A549 (cell line): ENCODE data around the gene ZNF552. TPM values are rescaled to one million over a fixed set of nuclear protein-coding genes. Genes with fewer than 3 reads are reported as not detected.
A peak's percentile ranks its signal among the peaks of the same experiment; 100 is the strongest.

ENCODE experiments used
- ATAC-seq, 2 experiments: fragments of 200-7000 bp in 1 of 2; fragments of >200 bp in 1 of 2; cut with Nextera tagmentation in 1 of 2; cut with Tn5 transposase in 1 of 2; 3 replicates each; pipeline versions ENCODE4 v1.8.0 to v1.9.1; 2018 to 2020; ENCODE audit warnings: mild to moderate bottlenecking in 1 of 2, moderate library complexity in 1 of 2
- CTCF ChIA-PET: fragments of 300-600 bp; sonication (Branson Sonifier 250); formaldehyde crosslinking; extraction: SDS; loops from one replicate; lab custom pipeline; 2021; ENCODE audit warnings: antibody characterized with exemption, inconsistent platforms; lab: Yijun Ruan, JAX
- POLR2A ChIA-PET: fragments of 350-600 bp; formaldehyde crosslinking; extraction: SDS; loops from one replicate; lab custom pipeline; 2021; ENCODE audit warnings: antibody characterized with exemption, inconsistent platforms; lab: Yijun Ruan, JAX
- DNase-seq, 2 experiments: peaks; one replicate each; pipeline versions ENCODE4 v3.0.0 to v3.0.0-alpha.2; 2011 to 2016; ENCODE audit warnings: low read depth in 1 of 2, low spot score in 1 of 2
- FAIRE-seq: peaks from 2 replicates; lab custom pipeline; 2011; peaks lifted over from hg19 to GRCh38; lab: Jason Lieb, UNC
- H3K27ac ChIP-seq, 2 experiments: fragments of >200 bp; sonication (Bioruptor Twin); formaldehyde crosslinking; 3 replicates each; pipeline ENCODE4 v1.5.1; 2016 to 2017
- H3K4me1 ChIP-seq: fragments of >200 bp; sonication (Bioruptor Twin); formaldehyde crosslinking; 3 replicates; pipeline ENCODE4 v1.6.1; 2016
- H3K4me2 ChIP-seq: fragments of >200 bp; sonication (Bioruptor Twin); formaldehyde crosslinking; 3 replicates; pipeline ENCODE4 v1.6.1; 2016
- H3K4me3 ChIP-seq: fragments of >200 bp; sonication (Bioruptor Twin); formaldehyde crosslinking; 3 replicates; pipeline ENCODE4 v1.5.1; 2016
- H3K9me3 ChIP-seq: fragments of >200 bp; sonication (Bioruptor Twin); formaldehyde crosslinking; 3 replicates; pipeline ENCODE4 v1.6.1; 2016
- BHLHE40 ChIP-seq: IDR thresholded peaks from 2 replicates; pipeline ENCODE4 v1.6.1; 2012; ENCODE audit warnings: low read depth, low read length, inconsistent platforms
- CBX8 ChIP-seq: fragments of 200-600 bp; sonication (generic); IDR thresholded peaks from 2 replicates; pipeline ENCODE4 v1.6.1; 2016
- CHD2 ChIP-seq: fragments of 150-350 bp; IDR thresholded peaks from 2 replicates; pipeline ENCODE4 v1.6.1; 2014; ENCODE audit warnings: low read length; ENCODE audit not compliant: partially characterized antibody
- EHMT2 ChIP-seq: fragments of 200-600 bp; sonication (generic); IDR thresholded peaks from 2 replicates; pipeline ENCODE4 v1.6.1; 2016; ENCODE audit warnings: antibody characterized with exemption, low read depth, mild to moderate bottlenecking, moderate library complexity
- FOXS1 ChIP-seq: fragments of 250-450 bp; sonication (Bioruptor Pico); IDR thresholded peaks from 2 replicates; pipeline ENCODE4 v1.5.0; 2020; ENCODE audit warnings: mild to moderate bottlenecking, moderate library complexity
- GATA3 ChIP-seq: IDR thresholded peaks from 2 replicates; pipeline ENCODE4 v1.6.1; 2012; ENCODE audit warnings: borderline replicate concordance
- HDAC2 ChIP-seq: fragments of 200-600 bp; sonication (generic); IDR thresholded peaks from 2 replicates; pipeline ENCODE4 v1.6.1; 2016
- JUN ChIP-seq, 2 experiments: fragments of >200 bp; sonication (Bioruptor Twin); formaldehyde crosslinking; IDR thresholded peaks; 2 replicates in 1 of 2; 3 replicates in 1 of 2; pipeline ENCODE4 v1.6.1; 2016 to 2017
- KDM1A ChIP-seq: fragments of 200-600 bp; sonication (generic); IDR thresholded peaks from 2 replicates; pipeline ENCODE4 v1.6.1; 2016; ENCODE audit warnings: low read depth, mild to moderate bottlenecking
- MAFK ChIP-seq: fragments of 450-650 bp; IDR thresholded peaks from 2 replicates; pipeline ENCODE4 v1.6.1; 2014; ENCODE audit not compliant: partially characterized antibody
- MAZ ChIP-seq: fragments of 150-350 bp; IDR thresholded peaks from 2 replicates; pipeline ENCODE4 v1.6.1; 2014; ENCODE audit warnings: antibody characterized with exemption, low read depth, low read length, borderline replicate concordance
- NPAS2 ChIP-seq: fragments of 250-450 bp; sonication (Bioruptor Pico); IDR thresholded peaks from 2 replicates; pipeline ENCODE4 v1.8.0; 2022; ENCODE audit warnings: mild to moderate bottlenecking, moderate library complexity, borderline replicate concordance
- NR3C1 ChIP-seq: fragments of >200 bp; sonication (Bioruptor Twin); formaldehyde crosslinking; IDR thresholded peaks from 3 replicates; pipeline ENCODE4 v1.6.1; 2017
- PHF8 ChIP-seq: fragments of 200-600 bp; sonication (generic); IDR thresholded peaks from 2 replicates; pipeline ENCODE4 v1.6.1; 2016; ENCODE audit warnings: low read depth, mild to moderate bottlenecking, antibody characterized with exemption, moderate library complexity, borderline replicate concordance
- POLR2A ChIP-seq: IDR thresholded peaks from 2 replicates; pipeline ENCODE4 v1.6.1; 2012; ENCODE audit warnings: mild to moderate bottlenecking, low read length
- POLR2AphosphoS2 ChIP-seq: conservative IDR thresholded peaks from 2 replicates; pipeline ENCODE4 v1.6.1; 2012; ENCODE audit warnings: low read length, improper control_type of control experiment, inconsistent platforms
- RAD21 ChIP-seq, 2 experiments: fragments of >200 bp in 1 of 2; sonication (Bioruptor Twin) in 1 of 2; formaldehyde crosslinking in 1 of 2; IDR thresholded peaks in 1 of 2; conservative IDR thresholded peaks in 1 of 2; 2 replicates in 1 of 2; 3 replicates in 1 of 2; pipeline ENCODE4 v1.6.1; 2012 to 2018; ENCODE audit warnings: inconsistent platforms in 1 of 2
- RARB ChIP-seq: fragments of 250-450 bp; sonication (Bioruptor Pico); IDR thresholded peaks from 2 replicates; pipeline ENCODE4 v1.8.0; 2021; ENCODE audit warnings: mild to moderate bottlenecking, moderate library complexity
- RCOR1 ChIP-seq: fragments of 150-350 bp; IDR thresholded peaks from 2 replicates; pipeline ENCODE4 v1.6.1; 2014; ENCODE audit warnings: antibody characterized with exemption, low read length, low read depth
- RFX5 ChIP-seq: fragments of 450-650 bp; IDR thresholded peaks from 2 replicates; pipeline ENCODE4 v1.7.1; 2014; ENCODE audit warnings: antibody characterized with exemption, mild to moderate bottlenecking, moderate library complexity
- RNF2 ChIP-seq: fragments of 200-600 bp; sonication (generic); IDR thresholded peaks from 2 replicates; pipeline ENCODE4 v1.6.1; 2016; ENCODE audit warnings: low read depth, mild to moderate bottlenecking, antibody characterized with exemption, moderate library complexity, borderline replicate concordance
- TP53 ChIP-seq: fragments of 250-450 bp; sonication (Bioruptor Pico); IDR thresholded peaks from 2 replicates; pipeline ENCODE4 v1.5.0; 2021; ENCODE audit warnings: mild to moderate bottlenecking, moderate library complexity
- ZC3H11A ChIP-seq: fragments of 450-650 bp; IDR thresholded peaks from 2 replicates; pipeline ENCODE4 v1.6.1; 2014; ENCODE audit warnings: antibody characterized with exemption, mild to moderate bottlenecking
- WGBS: methylation state at CpG from one replicate; pipeline ENCODE4 v1.1.6; 2017; ENCODE audit errors: missing lambda C conversion rate; 5-methylcytosine and 5-hydroxymethylcytosine counted together
- polyA plus RNA-seq, 4 experiments: library from polyadenylated mRNA; depleted of rRNA in 3 of 4; stranded (reverse); fragments of >200 nt; fragmentation: RNase III in 1 of 4; extraction: RNeasy Plus Mini Kit Qiagen cat#74134 plus additional on column Dnase treatment in 1 of 4; gene quantifications; 2 replicates in 3 of 4; 3 replicates in 1 of 4; pipeline ENCODE4 v1.2.3, GENCODE V29; 2011 to 2017
- TF ChIP-seq, protein P1 (sequence below): fragments of 450-650 bp; IDR thresholded peaks from 2 replicates; pipeline ENCODE4 v1.6.1; 2014; ENCODE audit warnings: antibody characterized with exemption
- TF ChIP-seq, protein P2 (sequence below): fragments of 150-350 bp; IDR thresholded peaks from 2 replicates; pipeline ENCODE4 v1.6.1; 2014; ENCODE audit warnings: low read depth, mild to moderate bottlenecking, low read length
- TF ChIP-seq, protein P3 (sequence below): fragments of 200-600 bp; sonication (generic); IDR thresholded peaks from 2 replicates; pipeline ENCODE4 v1.6.1; 2016; ENCODE audit warnings: antibody characterized with exemption, mild to moderate bottlenecking, moderate library complexity
- TF ChIP-seq, protein P4 (sequence below): fragments of >200 bp; sonication (Bioruptor Twin); formaldehyde crosslinking; IDR thresholded peaks from 2 replicates; pipeline ENCODE4 v1.6.1; 2016
- TF ChIP-seq, protein P5 (sequence below): IDR thresholded peaks from 2 replicates; pipeline ENCODE4 v1.6.1; 2012
- TF ChIP-seq, protein P6 (sequence below): fragments of >200 bp; sonication (Bioruptor Twin); formaldehyde crosslinking; IDR thresholded peaks from 3 replicates; pipeline ENCODE4 v1.6.1; 2016

The ZNF552 gene
- polyA plus RNA-seq, 2 of the 4 experiments (the other 2 are of a cell fraction): 5.7 to 7.2 TPM

DNA sequence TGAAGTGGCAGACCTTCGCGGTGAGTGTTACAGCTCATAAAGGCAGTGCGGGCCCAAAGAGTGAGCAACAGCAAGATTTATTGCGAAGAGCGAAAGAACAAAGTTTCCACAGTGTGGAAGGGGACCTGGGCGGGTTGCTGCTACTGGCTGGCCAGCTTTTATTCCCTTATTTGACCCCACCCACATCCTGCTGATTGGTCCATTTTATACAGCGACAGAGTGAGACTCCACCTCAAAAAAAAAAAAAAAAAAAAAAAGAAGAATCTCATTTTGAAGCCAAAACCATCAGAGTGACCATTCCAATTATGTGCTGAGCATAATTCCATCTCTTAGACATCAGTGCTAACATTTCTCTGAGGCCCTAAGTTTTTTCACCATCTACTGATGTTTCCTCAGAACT is 1.9 kb upstream of the ZNF552 start:
- Histone ChIP-seq H3K4me3 (no peak overlapping the region), H3K27ac (no peak overlapping the region), H3K9me3 (peaks cover 5% of the 10 kb centered on the region; the same call in 1 of the 3 replicates), H3K4me2 (no peak overlapping the region), H3K4me1 (peaks cover 5% of the 10 kb centered on the region; the same call in 2 of the 3 replicates)
- POLR2A ChIA-PET: no interaction called here
- TF ChIP-seq MAZ: no peak
- no peak for TF ChIP-seq MAFK
- no peak for TF ChIP-seq PHF8
- no peak for TF ChIP-seq RCOR1
- TF ChIP-seq HDAC2: no peak
- TF ChIP-seq EHMT2: no peak
- TF ChIP-seq, protein P1, sequence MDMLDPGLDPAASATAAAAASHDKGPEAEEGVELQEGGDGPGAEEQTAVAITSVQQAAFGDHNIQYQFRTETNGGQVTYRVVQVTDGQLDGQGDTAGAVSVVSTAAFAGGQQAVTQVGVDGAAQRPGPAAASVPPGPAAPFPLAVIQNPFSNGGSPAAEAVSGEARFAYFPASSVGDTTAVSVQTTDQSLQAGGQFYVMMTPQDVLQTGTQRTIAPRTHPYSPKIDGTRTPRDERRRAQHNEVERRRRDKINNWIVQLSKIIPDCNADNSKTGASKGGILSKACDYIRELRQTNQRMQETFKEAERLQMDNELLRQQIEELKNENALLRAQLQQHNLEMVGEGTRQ: no peak
- TF ChIP-seq RNF2: no peak
- no peak for TF ChIP-seq POLR2AphosphoS2
- TF ChIP-seq TP53 (CRISPR knock-in tag): no peak
- TF ChIP-seq ZC3H11A: no peak
- no peak for TF ChIP-seq KDM1A
- no peak for TF ChIP-seq CBX8
- no peak for ATAC-seq
- DNase-seq: no peak
- WGBS: 94% methylated on average over 7 of the region's 7 CpGs
- no peak for FAIRE-seq
- CTCF ChIA-PET: interaction anchor here (0.7 kb wide), 1 partner anchor 64 kb away, joined by 4 read pairs; no protein-coding TSS in a partner anchor

DNA sequence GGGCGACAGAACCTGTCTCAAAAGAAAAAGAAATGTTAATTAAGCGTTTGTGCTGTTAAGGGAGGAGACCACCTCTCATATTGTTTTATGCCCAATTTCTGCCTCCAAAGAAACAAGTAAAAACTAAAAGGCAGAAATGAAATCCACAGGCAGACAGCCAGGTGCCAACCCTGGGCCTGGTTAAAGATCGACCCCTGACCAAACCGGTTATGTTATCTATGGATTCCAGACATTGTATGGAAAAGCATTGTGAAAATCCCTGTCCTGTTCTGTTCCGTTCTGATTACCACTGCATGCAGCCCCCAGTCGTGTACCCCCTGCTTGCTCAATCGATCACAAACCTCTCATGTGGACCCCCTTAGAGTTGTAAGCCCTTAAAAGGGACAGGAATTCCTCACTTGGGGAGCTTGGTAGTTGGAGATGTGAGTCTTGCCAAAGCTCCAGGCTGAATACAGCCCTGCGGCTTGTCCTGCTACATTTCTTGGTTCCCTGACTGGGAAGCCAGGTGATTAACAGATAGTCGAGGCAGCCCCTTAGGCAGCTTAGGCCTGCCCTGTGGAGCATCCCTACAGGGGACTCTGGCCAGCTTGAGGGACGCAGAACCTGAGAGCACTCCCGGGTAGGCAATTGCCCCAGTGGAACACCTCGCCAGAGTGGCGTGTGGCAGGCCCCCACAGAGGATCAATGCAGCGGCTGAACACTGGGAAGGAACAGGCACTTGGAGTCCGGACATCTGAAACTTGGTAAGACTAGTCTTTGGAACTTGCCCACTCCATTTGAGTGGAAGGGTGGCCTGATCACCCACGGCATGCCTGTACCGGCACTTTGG is 748 bp upstream of the ZNF552 start:
- Histone ChIP-seq H3K9me3 (peaks cover 5% of the 10 kb centered on the region; the same call in 2 of the 3 replicates), H3K4me1 (peaks cover under 1% of the 10 kb centered on the region; the same call in 1 of the 3 replicates), H3K27ac (peak overlapping the region; percentile 21 to 90; a peak in 3 of 6 replicates), H3K4me3 (peak overlapping the region; percentile 82; the same call in 2 of the 3 replicates), H3K4me2 (peak overlapping the region; percentile 58)
- WGBS: 85% methylated on average over 17 of the region's 17 CpGs
- DNase-seq: no peak
- CTCF ChIA-PET: no interaction called here
- FAIRE-seq: no peak
- no peak for ATAC-seq
- POLR2A ChIA-PET: interaction anchor here (0.6 to 1.5 kb wide), 6 partner anchors 34 to 452 kb away, joined by 3 to 7 read pairs (median 4); partner anchors contain the start of genes ZNF416, ZNF551, ZNF586 and ZNF587
- TF ChIP-seq RCOR1: no peak
- TF ChIP-seq RFX5: no peak
- TF ChIP-seq POLR2A: no peak
- TF ChIP-seq NPAS2 (CRISPR knock-in tag): no peak
- TF ChIP-seq GATA3: no peak
- TF ChIP-seq JUN (IDR thresholded peaks at IDR 0.05): no peak
- TF ChIP-seq MAFK: no peak
- no peak for TF ChIP-seq CHD2
- TF ChIP-seq, protein P2, sequence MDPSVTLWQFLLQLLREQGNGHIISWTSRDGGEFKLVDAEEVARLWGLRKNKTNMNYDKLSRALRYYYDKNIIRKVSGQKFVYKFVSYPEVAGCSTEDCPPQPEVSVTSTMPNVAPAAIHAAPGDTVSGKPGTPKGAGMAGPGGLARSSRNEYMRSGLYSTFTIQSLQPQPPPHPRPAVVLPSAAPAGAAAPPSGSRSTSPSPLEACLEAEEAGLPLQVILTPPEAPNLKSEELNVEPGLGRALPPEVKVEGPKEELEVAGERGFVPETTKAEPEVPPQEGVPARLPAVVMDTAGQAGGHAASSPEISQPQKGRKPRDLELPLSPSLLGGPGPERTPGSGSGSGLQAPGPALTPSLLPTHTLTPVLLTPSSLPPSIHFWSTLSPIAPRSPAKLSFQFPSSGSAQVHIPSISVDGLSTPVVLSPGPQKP: no peak
- TF ChIP-seq RAD21 (conservative IDR thresholded peaks at IDR 0.05 in 1 of 2, IDR thresholded peaks at IDR 0.05 in 1 of 2): no peak
- TF ChIP-seq, protein P3, sequence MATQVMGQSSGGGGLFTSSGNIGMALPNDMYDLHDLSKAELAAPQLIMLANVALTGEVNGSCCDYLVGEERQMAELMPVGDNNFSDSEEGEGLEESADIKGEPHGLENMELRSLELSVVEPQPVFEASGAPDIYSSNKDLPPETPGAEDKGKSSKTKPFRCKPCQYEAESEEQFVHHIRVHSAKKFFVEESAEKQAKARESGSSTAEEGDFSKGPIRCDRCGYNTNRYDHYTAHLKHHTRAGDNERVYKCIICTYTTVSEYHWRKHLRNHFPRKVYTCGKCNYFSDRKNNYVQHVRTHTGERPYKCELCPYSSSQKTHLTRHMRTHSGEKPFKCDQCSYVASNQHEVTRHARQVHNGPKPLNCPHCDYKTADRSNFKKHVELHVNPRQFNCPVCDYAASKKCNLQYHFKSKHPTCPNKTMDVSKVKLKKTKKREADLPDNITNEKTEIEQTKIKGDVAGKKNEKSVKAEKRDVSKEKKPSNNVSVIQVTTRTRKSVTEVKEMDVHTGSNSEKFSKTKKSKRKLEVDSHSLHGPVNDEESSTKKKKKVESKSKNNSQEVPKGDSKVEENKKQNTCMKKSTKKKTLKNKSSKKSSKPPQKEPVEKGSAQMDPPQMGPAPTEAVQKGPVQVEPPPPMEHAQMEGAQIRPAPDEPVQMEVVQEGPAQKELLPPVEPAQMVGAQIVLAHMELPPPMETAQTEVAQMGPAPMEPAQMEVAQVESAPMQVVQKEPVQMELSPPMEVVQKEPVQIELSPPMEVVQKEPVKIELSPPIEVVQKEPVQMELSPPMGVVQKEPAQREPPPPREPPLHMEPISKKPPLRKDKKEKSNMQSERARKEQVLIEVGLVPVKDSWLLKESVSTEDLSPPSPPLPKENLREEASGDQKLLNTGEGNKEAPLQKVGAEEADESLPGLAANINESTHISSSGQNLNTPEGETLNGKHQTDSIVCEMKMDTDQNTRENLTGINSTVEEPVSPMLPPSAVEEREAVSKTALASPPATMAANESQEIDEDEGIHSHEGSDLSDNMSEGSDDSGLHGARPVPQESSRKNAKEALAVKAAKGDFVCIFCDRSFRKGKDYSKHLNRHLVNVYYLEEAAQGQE: no peak
- TF ChIP-seq, protein P4, sequence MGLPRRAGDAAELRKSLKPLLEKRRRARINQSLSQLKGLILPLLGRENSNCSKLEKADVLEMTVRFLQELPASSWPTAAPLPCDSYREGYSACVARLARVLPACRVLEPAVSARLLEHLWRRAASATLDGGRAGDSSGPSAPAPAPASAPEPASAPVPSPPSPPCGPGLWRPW: no peak
- TF ChIP-seq, protein P5, sequence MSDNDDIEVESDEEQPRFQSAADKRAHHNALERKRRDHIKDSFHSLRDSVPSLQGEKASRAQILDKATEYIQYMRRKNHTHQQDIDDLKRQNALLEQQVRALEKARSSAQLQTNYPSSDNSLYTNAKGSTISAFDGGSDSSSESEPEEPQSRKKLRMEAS: no peak
- TF ChIP-seq RARB (CRISPR knock-in tag): no peak
- TF ChIP-seq PHF8: no peak
- no peak for TF ChIP-seq FOXS1 (CRISPR knock-in tag)
- no peak for TF ChIP-seq BHLHE40
- TF ChIP-seq NR3C1: no peak
- TF ChIP-seq, protein P6, sequence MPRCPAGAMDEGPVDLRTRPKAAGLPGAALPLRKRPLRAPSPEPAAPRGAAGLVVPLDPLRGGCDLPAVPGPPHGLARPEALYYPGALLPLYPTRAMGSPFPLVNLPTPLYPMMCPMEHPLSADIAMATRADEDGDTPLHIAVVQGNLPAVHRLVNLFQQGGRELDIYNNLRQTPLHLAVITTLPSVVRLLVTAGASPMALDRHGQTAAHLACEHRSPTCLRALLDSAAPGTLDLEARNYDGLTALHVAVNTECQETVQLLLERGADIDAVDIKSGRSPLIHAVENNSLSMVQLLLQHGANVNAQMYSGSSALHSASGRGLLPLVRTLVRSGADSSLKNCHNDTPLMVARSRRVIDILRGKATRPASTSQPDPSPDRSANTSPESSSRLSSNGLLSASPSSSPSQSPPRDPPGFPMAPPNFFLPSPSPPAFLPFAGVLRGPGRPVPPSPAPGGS: no peak
